NCI-H146 treated with DMSO at 0.1 percent for 48 hours (cell line): ENCODE measurements around the gene TECPR1.

Source experiments
- DNase-seq: peaks from one replicate; lab custom pipeline; 2025; ENCODE audit not compliant: unreplicated experiment; lab: John Stamatoyannopoulos, UW

The TECPR1 gene

GRCh38 chr7:98196706-98197605 is 55.1 kb downstream of the TECPR1 start:
- DNase-seq: no peak

- DNase-seq: no peak
These were observed 57.2 kb downstream of the TECPR1 start for GRCh38 chr7:98194672-98195457.

GRCh38 chr7:98194186-98194585 is 57.8 kb downstream of the TECPR1 start:
- DNase-seq: no peak

- no peak for DNase-seq
These were observed 58.4 kb downstream of the TECPR1 start for GRCh38 chr7:98193474-98194180.

GRCh38 chr7:98192781-98193457 is 59.1 kb downstream of the TECPR1 start:
- DNase-seq: no peak

- no peak for DNase-seq
These were observed 60.2 kb downstream of the TECPR1 start for GRCh38 chr7:98191668-98192431.

- no peak for DNase-seq
These were observed 62.5 kb downstream of the TECPR1 start for GRCh38 chr7:98189559-98189958.

GRCh38 chr7:98187138-98187502 is 64.9 kb downstream of the TECPR1 start:
- no peak for DNase-seq

GRCh38 chr7:98186452-98187137 is 65.4 kb downstream of the TECPR1 start:
- no peak for DNase-seq

GRCh38 chr7:98185101-98185500 is 66.9 kb downstream of the TECPR1 start:
- no peak for DNase-seq

GRCh38 chr7:98180751-98181150 is 71.3 kb downstream of the TECPR1 start:
- DNase-seq: no peak

GRCh38 chr7:98178762-98179490 is 73.1 kb downstream of the TECPR1 start:
- DNase-seq: no peak

GRCh38 chr7:98178321-98178720 is 73.7 kb downstream of the TECPR1 start:
- DNase-seq: no peak

GRCh38 chr7:98177553-98177952 is 74.5 kb downstream of the TECPR1 start:
- no peak for DNase-seq

GRCh38 chr7:98175260-98175940 is 76.6 kb downstream of the TECPR1 start:
- no peak for DNase-seq

GRCh38 chr7:98174334-98175259 is 77.4 kb downstream of the TECPR1 start:
- no peak for DNase-seq

- no peak for DNase-seq
These were observed 80.6 kb downstream of the TECPR1 start for GRCh38 chr7:98171449-98171848.
